Osteoblast (primary cell): ENCODE measurements around the gene ACAP2. TPM values are rescaled to one million over a fixed set of nuclear protein-coding genes. Genes with fewer than 3 reads are reported as not detected.
A peak's percentile ranks its signal among the peaks of the same experiment; 100 is the strongest.

ENCODE experiments used
- DNase-seq: peaks from one replicate; pipeline ENCODE4 v3.0.0; 2011; ENCODE audit warnings: low spot score, mixed read lengths; ENCODE audit not compliant: insufficient read length; ENCODE audit errors: missing footprints
- H2AFZ ChIP-seq: 2 replicates; pipeline ENCODE4 v1.6.0; 2011; ENCODE audit warnings: mild to moderate bottlenecking, low read length
- H3K27ac ChIP-seq: 2 replicates; pipeline ENCODE4 v1.5.1; 2011; ENCODE audit warnings: mild to moderate bottlenecking, low read depth, low read length, moderate library complexity
- H3K27me3 ChIP-seq: 2 replicates; pipeline ENCODE4 v1.6.0; 2012; ENCODE audit warnings: mild to moderate bottlenecking, control low read depth, inconsistent platforms, low read length, moderate library complexity; ENCODE audit not compliant: insufficient read depth
- H3K36me3 ChIP-seq: 2 replicates; pipeline ENCODE4 v1.5.1; 2011; ENCODE audit warnings: mild to moderate bottlenecking, low read length, control low read depth, moderate library complexity; ENCODE audit not compliant: insufficient read depth
- H3K4me1 ChIP-seq: 2 replicates; pipeline ENCODE4 v1.5.1; 2011; ENCODE audit warnings: mild to moderate bottlenecking, low read length, control low read depth, moderate library complexity; ENCODE audit not compliant: insufficient read depth
- H3K4me2 ChIP-seq: 2 replicates; pipeline ENCODE4 v1.6.0; 2011; ENCODE audit warnings: mild to moderate bottlenecking, low read length; ENCODE audit not compliant: insufficient read depth
- H3K4me3 ChIP-seq: fragments of 200-600 bp; sonication (generic); 3 replicates; pipeline ENCODE4 v1.5.1; 2012; ENCODE audit warnings: mild to moderate bottlenecking, low read length, inconsistent platforms; ENCODE audit not compliant: insufficient read depth
- H3K79me2 ChIP-seq: 2 replicates; pipeline ENCODE4 v1.6.0; 2012; ENCODE audit warnings: mild to moderate bottlenecking, low read length, control low read depth, inconsistent platforms; ENCODE audit not compliant: insufficient read depth
- H3K9me3 ChIP-seq: 2 replicates; pipeline ENCODE4 v1.5.1; 2011; ENCODE audit warnings: low read depth, low read length, control low read depth
- H4K20me1 ChIP-seq: 2 replicates; pipeline ENCODE4 v1.6.0; 2012; ENCODE audit warnings: mild to moderate bottlenecking, low read length, control low read depth; ENCODE audit not compliant: insufficient read depth
- total RNA-seq: library from RNA; depleted of rRNA; stranded (reverse); fragments of >200 nt; gene quantifications from 2 replicates; pipeline ENCODE4 v1.2.3, GENCODE V29; 2012
- TF ChIP-seq, protein P1 (sequence below): IDR thresholded peaks from 2 replicates; pipeline ENCODE4 v1.5.1; 2011; ENCODE audit warnings: mild to moderate bottlenecking, low read depth, low read length, moderate library complexity; ENCODE audit errors: extremely low read depth

The ACAP2 gene
- total RNA-seq, 1 donor: 121 TPM

DNA sequence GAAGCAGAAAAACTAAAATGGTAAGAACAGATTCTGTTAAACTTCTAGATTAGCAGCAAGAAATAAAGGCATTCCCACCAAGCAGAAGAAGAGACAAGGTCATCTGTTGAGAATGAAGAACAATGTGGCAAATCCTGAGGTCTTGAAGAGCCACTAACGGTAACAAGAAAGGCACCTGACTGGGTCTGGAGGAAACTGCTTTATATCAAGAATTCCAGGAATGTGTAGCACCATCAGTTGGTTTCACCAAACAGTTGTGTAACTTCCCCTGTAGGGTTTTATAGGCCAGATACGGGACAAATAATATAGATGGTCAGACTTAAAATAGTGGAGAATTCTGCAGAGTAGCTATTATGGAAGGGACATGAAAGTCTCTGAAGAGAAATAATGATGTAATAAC is 57.3 kb downstream of the ACAP2 start:
- DNase-seq: no peak
- TF ChIP-seq, protein P1, sequence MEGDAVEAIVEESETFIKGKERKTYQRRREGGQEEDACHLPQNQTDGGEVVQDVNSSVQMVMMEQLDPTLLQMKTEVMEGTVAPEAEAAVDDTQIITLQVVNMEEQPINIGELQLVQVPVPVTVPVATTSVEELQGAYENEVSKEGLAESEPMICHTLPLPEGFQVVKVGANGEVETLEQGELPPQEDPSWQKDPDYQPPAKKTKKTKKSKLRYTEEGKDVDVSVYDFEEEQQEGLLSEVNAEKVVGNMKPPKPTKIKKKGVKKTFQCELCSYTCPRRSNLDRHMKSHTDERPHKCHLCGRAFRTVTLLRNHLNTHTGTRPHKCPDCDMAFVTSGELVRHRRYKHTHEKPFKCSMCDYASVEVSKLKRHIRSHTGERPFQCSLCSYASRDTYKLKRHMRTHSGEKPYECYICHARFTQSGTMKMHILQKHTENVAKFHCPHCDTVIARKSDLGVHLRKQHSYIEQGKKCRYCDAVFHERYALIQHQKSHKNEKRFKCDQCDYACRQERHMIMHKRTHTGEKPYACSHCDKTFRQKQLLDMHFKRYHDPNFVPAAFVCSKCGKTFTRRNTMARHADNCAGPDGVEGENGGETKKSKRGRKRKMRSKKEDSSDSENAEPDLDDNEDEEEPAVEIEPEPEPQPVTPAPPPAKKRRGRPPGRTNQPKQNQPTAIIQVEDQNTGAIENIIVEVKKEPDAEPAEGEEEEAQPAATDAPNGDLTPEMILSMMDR: no peak
- H4K20me1 ChIP-seq: no peaks in the 10 kb centered on the region

GRCh38 chr3:195384952-195385351 is 57.9 kb downstream of the ACAP2 start:
- peaks cover 6% of the 10 kb centered on the region for H3K36me3 ChIP-seq
- peaks cover 10% of the 10 kb centered on the region for H3K79me2 ChIP-seq
- no peak overlapping the region for H3K4me2 ChIP-seq
- no peak overlapping the region for H2AFZ ChIP-seq
- no peak overlapping the region for H3K27ac ChIP-seq
- no peaks in the 10 kb centered on the region for H3K4me1 ChIP-seq
- no peak overlapping the region for H3K4me3 ChIP-seq
- no peak for DNase-seq
- no peaks in the 10 kb centered on the region for H4K20me1 ChIP-seq
- TF ChIP-seq, protein P1: no peak
- H3K9me3 ChIP-seq: no peaks in the 10 kb centered on the region
- H3K27me3 ChIP-seq: no peaks in the 10 kb centered on the region

More for the DNA sequence above, 57.3 kb downstream of the ACAP2 start:
- Histone ChIP-seq H3K79me2 (peaks cover 10% of the 10 kb centered on the region), H2AFZ (no peak overlapping the region), H3K4me3 (no peak overlapping the region), H3K4me2 (no peak overlapping the region), H3K27me3 (no peaks in the 10 kb centered on the region), H3K27ac (no peak overlapping the region), H3K9me3 (no peaks in the 10 kb centered on the region), H3K36me3 (peaks cover 6% of the 10 kb centered on the region), H3K4me1 (no peaks in the 10 kb centered on the region)

DNA sequence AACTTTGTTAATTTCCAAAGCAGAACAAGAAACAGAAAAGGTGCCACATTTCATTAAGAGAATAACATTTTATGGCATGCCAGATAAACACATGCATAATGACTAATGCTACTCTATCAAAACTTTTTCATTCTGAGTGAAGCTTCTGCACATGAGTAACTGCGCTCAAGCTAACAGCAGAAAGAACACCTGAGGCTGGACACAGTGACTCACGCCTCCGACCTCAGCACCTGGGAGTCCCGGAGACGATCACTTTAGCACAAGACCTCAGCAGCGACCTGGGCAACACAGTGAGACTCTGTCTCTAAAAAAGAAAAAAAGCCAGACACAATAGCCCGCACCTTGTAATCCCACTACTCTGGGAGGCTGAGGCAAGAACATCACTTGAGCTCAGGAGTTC is 70.6 kb downstream of the ACAP2 start:
- Histone ChIP-seq H3K4me2 (no peak overlapping the region), H3K79me2 (no peaks in the 10 kb centered on the region), H2AFZ (no peak overlapping the region), H3K27me3 (no peaks in the 10 kb centered on the region), H3K27ac (no peak overlapping the region), H3K36me3 (peaks cover 5% of the 10 kb centered on the region), H3K4me3 (no peak overlapping the region), H3K9me3 (no peaks in the 10 kb centered on the region), H4K20me1 (no peaks in the 10 kb centered on the region), H3K4me1 (no peaks in the 10 kb centered on the region)
- TF ChIP-seq, protein P1: no peak
- peak; percentile 27 for DNase-seq

- TF ChIP-seq, protein P1: no peak
- DNase-seq: no peak
- H3K4me2 ChIP-seq: no peak overlapping the region
- H3K36me3 ChIP-seq: peaks cover 5% of the 10 kb centered on the region
- H3K27me3 ChIP-seq: no peaks in the 10 kb centered on the region
- H3K4me1 ChIP-seq: no peaks in the 10 kb centered on the region
- no peak overlapping the region for H3K4me3 ChIP-seq
- H3K27ac ChIP-seq: no peak overlapping the region
- H4K20me1 ChIP-seq: peaks cover 7% of the 10 kb centered on the region
- H3K79me2 ChIP-seq: peaks cover 13% of the 10 kb centered on the region
- no peak overlapping the region for H2AFZ ChIP-seq
- no peaks in the 10 kb centered on the region for H3K9me3 ChIP-seq
Observed at GRCh38 chr3:195366200-195366925, 76.5 kb downstream of the ACAP2 start.
